GM19395 (cell line): ENCODE results near the gene FAM120AOS.
A peak's percentile ranks its signal among the peaks of the same experiment; 100 is the strongest.

ENCODE experiments used
- ATAC-seq: cut with Tn5 transposase; IDR thresholded peaks from one replicate; pipeline ENCODE4 v1.9.1; 2021; ENCODE audit warnings: mild to moderate bottlenecking, moderate library complexity; ENCODE audit not compliant: unreplicated experiment

Gene FAM120AOS

GRCh38 chr9:93453047-93453914 is at the start of gene FAM120AOS:
FAM120AOS (minus strand) TSS chr9:93453581; CDS start chr9:93452709, 872 bp downstream.
- peak; percentile 73 for ATAC-seq

DNA sequence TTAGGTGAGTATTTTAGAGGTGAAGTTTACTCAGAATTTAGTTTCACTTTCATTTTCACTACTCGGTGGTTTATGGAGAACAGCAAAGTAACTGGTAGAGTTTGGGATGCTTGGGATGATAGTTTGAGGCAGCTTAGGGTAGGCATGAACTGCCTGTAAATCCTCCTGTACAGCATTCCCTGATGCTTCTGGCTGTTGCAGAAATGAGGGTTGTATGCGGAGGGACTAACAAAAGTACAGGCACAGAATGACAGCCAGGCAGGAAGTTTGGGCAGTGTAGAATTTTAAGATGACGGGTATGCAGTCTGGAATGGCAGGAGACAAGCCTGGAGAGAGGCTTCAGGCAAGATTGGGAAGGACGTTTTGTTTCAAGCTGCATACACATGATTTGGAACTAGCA is 48.0 kb upstream of the FAM120AOS start:
- ATAC-seq, result no peak

GRCh38 chr9:93500571-93501298 is 47.4 kb upstream of the FAM120AOS start:
- ATAC-seq, result no peak

DNA sequence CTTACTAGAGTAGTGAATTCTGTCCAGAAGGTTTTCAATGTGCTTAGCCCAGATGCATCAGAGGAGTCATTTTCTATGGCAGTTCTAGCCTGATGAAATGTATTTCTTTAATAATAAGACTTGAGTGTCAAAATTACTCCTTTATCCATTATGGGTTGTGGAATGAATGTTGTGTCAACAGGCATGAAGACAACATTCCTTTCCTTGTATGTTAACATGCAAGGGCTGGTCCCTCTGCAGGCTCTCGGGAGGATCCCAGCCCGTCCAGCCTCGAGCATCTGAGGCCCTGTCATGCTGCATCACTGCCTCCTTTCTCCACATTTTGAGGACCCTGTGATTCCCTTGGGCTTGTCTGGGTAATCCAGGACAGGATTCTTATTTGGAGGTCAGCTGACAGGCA is 42.9 kb upstream of the FAM120AOS start:
- ATAC-seq, result no peak

DNA sequence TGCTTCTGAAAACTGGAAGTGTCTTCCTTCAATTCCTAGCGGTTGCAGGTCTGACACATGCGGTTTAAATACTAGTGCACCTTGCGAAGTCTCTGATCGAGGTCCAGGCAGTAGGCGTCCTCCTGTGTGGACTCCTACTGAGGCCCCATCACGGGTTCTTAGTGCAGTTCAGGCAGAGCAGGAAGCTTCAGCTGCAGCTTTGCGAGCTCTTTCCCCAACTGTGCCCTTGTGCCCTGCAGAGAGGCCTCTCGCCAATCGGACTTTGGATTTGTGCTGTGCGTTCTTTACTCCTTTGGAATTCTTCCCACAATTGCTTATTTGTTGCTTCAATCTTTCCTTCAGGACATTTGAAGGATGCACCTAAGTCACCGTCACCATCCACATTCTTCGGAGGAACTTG is 40.6 kb upstream of the FAM120AOS start:
- no peak for ATAC-seq

- no peak for ATAC-seq
Measured at GRCh38 chr9:93492327-93492726, 38.9 kb upstream of the FAM120AOS start.

GRCh38 chr9:93491593-93492232 is 38.3 kb upstream of the FAM120AOS start:
- no peak for ATAC-seq

DNA sequence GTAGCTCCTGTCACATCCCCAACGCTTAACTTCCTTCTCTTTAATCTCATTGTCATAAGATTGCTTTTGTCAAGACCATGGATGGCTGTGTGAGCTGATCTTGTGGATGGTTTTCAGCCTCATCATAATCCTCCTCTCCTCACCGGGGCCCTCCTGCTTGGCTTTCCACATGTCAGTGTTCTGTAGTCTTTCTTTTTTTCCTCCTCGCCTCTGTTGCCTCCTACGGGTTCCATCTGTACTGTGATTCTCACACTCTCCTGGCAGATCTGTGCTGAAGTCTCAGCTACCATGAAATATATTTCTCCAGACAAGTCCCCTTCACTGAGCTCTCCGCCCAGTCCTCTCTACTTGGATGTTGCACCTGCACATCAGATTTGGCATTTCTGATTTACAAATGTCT is 34.9 kb upstream of the FAM120AOS start:
- no peak for ATAC-seq

DNA sequence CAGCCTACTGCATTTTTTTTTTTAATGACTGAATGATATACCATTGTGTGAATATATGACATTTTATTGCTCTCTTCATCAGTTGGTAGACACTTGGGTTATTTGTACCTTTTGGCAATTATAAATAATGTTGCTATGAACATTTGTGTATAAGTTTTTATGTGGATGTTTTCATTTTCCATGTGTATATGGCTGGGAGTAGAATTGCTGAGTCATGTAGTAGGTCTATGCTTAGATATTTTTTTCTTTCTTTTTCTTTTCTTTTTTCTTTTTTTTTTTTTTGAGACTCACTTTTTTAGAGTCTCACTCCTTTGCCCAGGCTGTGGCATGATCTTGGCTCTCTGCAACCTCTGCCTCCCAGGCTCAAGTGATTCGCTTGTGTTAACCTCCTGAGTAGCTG is 32.9 kb upstream of the FAM120AOS start:
- no peak for ATAC-seq

- ATAC-seq, result no peak
Measured at GRCh38 chr9:93483497-93483896, 30.1 kb upstream of the FAM120AOS start.

DNA sequence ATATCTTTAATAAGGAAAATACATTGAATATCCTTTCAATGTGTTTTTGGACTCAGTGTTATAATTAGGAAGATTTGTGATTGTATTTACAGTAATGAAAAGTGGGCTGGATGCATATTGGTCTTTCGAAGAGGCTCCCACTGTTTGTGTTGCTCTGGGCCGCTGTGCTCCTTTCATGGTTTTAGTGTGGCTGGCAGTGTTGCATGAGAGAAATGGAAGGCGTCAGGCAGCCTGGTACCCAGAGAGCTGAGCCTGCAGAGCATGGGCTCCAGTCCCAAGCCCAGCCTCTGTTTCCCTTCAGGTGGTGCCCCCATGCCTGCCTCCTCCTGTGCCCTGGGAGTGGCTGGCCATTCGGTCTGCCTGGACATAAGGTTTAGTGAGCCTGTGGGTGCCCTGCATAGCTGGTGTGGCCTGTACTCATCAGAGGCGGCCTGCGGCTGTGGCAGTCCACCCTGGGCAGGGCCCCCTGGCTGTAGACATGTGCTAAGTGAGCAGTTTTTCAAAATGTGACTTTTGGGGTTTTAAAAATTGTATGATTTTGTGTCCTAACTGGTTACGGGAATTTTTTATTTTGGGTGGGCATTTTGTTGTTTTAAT is 27.4 kb upstream of the FAM120AOS start:
- no peak for ATAC-seq

GRCh38 chr9:93480262-93480661 is 26.9 kb upstream of the FAM120AOS start:
- no peak for ATAC-seq

DNA sequence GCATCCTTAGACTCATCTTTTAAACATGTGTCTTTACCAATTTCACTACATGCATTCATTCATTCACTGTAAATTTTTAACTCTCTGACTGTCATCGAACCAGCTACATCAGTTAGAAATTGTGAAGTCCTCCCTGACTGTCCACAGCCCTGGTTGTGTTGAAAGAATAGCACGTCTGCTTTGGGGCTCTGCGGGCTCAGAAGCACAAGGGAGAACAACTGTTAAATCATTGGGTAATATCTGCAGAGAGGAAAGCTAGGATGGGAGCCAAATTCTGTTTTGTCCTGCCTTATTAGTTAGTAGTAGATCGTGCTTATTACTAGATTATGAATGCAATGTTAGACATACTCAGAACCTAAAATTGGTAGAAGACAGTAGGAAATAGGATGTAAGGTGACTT is 26.3 kb upstream of the FAM120AOS start:
- no peak for ATAC-seq

DNA sequence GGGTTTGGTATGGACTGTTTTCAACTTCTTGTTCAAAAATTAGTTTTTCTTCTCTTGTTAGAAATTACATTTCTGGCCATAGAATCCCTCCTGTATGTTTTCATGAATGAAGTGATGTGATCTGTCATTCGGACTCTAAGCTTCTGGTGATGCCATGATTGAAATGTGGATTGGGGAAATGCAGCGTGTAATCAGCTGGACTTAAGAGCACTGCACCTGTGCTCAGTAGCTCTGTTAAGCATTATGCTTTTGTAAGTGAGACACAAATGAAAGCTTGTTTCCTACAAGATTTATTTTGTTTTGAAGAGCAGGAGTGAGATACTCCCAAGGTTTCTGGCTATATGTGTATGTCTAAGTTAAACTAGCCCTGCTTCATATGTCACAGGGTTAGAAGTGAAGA is 24.0 kb upstream of the FAM120AOS start:
- no peak for ATAC-seq

DNA sequence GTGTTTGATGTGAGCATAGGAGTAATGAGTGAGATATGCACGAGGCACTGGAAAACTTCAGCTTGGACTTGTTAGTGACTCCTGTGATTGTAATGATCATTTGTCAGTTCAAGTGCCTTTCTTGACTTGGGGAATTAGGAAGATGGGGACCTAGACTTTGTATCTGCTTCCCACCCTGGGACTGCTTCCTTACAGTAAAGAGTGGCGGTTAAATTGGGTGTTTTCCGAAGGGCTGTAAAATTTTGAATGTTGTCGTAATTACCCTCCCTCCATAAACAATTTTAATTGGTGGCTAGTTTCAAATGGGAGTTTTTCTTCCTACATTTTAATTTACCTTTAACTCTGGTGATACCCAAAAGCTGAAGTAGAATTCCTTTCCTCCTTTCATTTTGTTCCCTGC is 23.5 kb upstream of the FAM120AOS start:
- no peak for ATAC-seq

DNA sequence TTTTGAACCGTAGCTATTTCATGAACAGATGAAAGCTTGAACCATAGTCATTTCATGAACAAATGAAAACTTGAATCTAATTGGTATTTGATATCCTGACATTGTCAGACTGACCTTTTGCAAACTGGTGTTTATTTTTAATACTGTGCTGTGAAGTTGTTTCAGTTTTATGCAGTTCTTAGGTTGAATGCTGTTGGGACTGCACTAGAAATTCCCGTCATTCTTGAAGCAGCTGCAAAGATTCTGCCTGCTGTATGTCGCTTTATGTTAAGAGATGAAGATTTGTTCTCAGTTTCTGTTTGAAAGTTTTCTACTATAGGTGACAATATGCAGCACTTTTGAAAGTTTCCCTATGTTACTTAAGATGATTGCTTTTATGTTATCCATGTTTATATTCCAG is 22.5 kb upstream of the FAM120AOS start:
- ATAC-seq, result no peak

DNA sequence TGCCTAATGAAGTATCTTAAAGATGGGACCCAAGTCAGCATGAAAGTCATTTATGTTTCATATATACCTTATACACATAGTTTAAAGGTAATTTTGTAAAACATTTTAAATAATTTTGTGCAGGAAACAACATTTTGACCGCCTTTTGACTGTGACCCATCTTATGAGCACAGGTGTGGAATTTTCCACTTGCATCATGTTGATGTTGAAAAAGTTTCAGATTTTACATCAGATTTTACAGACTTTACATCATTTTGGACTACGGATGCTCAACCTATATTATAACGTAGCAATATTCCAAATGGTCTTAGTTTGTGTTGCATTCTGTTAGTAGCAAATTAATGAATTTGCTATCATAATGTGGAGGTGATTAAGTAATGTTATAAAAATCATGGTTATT is 21.7 kb upstream of the FAM120AOS start:
- ATAC-seq, result no peak

- no peak for ATAC-seq
Measured at GRCh38 chr9:93473411-93473810, 20.0 kb upstream of the FAM120AOS start.

DNA sequence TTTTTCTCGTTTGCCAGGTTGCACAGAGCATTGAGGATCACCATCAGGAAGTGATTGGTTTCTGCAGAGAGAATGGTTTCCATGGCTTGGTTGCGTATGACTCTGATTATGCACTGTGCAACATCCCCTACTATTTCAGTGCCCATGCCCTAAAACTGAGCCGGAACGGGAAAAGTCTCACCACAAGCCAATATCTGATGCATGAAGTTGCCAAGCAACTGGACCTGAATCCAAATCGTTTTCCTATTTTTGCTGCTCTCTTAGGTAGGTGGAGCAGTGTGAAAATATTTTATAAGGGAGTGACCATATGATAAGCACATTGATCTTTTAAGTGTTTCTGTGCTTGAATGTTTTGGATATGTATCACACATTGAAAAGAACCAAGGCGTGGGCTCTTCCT is 17.7 kb upstream of the FAM120AOS start:
- ATAC-seq, result no peak

- no peak for ATAC-seq
Measured at GRCh38 chr9:93470391-93470790, 17.0 kb upstream of the FAM120AOS start.

GRCh38 chr9:93468763-93469456 is 15.5 kb upstream of the FAM120AOS start:
- no peak for ATAC-seq
